ENCODE data around the gene LUZP1. TPM values are rescaled to one million over a fixed set of nuclear protein-coding genes. Genes with fewer than 3 reads are reported as not detected.
A peak's percentile ranks its signal among the peaks of the same experiment; 100 is the strongest.

Gene LUZP1
- total RNA-seq, 8 experiments from 2014 or later = 11.7 to 31.1 (median 17.7) TPM

- ATAC-seq (replicated peaks in 6 of 8) = no peak
- in situ Hi-C loops (cut with MboI; ENCODE audit: low pct_unique_long_range_greater_than_20kb in 2 of 9, low sequenced_read_pairs in 9 of 9, unreplicated experiment in 9 of 9) = loop anchor here in 8 of 9 experiments (10.0 to 25.0 kb wide), 6 partner anchors 91 to 523 kb away; partner anchors contain the start of genes C1QB (in 3 of the 8) and LACTBL1 (in 1 of the 8)
- Histone ChIP-seq H3K4me3 (no peak overlapping the region), H3K27ac (no peak overlapping the region), H3K4me1 (replicated peaks in 1 of 2) (no peaks in the 10 kb centered on the region)
- WGBS, 10 experiments = 0 to 100% (median 83%) methylated on average over 1 to 4 of the region's 4 CpGs; no CpG with 5 or more reads in 3 of the 10 experiments
Observed at GRCh38 chr1:23185381-23185780, 16.7 kb upstream of the LUZP1 start.

- in situ Hi-C loops (cut with MboI; ENCODE audit: low pct_unique_long_range_greater_than_20kb in 2 of 9, low sequenced_read_pairs in 9 of 9, unreplicated experiment in 9 of 9) = loop anchor here in 8 of 9 experiments (5.0 to 25.0 kb wide), 7 partner anchors 87 to 522 kb away; partner anchors contain the start of genes C1QB (in 3 of the 8) and LACTBL1 (in 1 of the 8)
- H3K4me3 ChIP-seq = no peak overlapping the region
- no peaks in the 10 kb centered on the region for H3K4me1 ChIP-seq (replicated peaks in 1 of 2)
- H3K27ac ChIP-seq = no peak overlapping the region
- peak; percentile 19 to 79 (median 38) for ATAC-seq (replicated peaks in 6 of 8)
- 0 to 32% (median 8%) methylated on average over 1 to 10 of the region's 10 CpGs for WGBS, 10 experiments
Observed at GRCh38 chr1:23184212-23184934, 15.7 kb upstream of the LUZP1 start.

DNA sequence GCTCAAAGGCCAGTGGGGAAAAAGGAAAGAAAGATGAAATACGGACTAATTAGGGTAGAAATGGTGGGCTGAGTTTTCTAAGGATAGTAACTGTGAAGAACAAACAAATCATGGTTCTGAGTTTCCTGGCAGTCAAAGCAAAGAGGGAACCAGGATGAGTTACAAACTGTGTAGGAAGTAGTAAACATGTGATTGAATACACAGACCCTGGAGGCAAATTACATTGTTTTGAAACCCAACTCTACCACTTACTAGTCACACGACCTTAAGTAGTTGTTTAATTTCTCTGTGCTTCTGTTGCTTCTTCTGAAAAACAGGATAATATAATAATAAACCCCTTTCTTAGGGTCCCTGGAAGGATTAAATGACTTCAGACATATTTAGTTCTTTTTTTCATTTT lies 11.2 kb upstream of the LUZP1 start:
- in situ Hi-C loops (cut with MboI; ENCODE audit: low pct_unique_long_range_greater_than_20kb in 2 of 9, low sequenced_read_pairs in 9 of 9, unreplicated experiment in 9 of 9) = loop anchor here in 8 of 9 experiments (5.0 to 25.0 kb wide), 7 partner anchors 83 to 518 kb away; partner anchors contain the start of genes C1QB (in 3 of the 8) and LACTBL1 (in 1 of the 8)
- 57 to 100% (median 86%) methylated on average over 1 to 2 of the region's 2 CpGs; no CpG with 5 or more reads in 1 of the 10 experiments for WGBS, 10 experiments
- Histone ChIP-seq H3K4me1 (replicated peaks in 1 of 2) (no peaks in the 10 kb centered on the region), H3K4me3 (no peak overlapping the region), H3K27ac (no peak overlapping the region)
- no peak for ATAC-seq (replicated peaks in 6 of 8)

- in situ Hi-C loops (cut with MboI; ENCODE audit: low pct_unique_long_range_greater_than_20kb in 2 of 9, low sequenced_read_pairs in 9 of 9, unreplicated experiment in 9 of 9) = loop anchor here in 5 of 9 experiments (25.0 kb wide), 3 partner anchors 92 to 517 kb away; partner anchors contain the start of gene C1QB (in 3 of the 5)
- Histone ChIP-seq H3K27ac (no peak overlapping the region), H3K4me3 (no peak overlapping the region), H3K4me1 (replicated peaks in 1 of 2) (no peaks in the 10 kb centered on the region)
- WGBS, 10 experiments = 48 to 91% (median 77%) methylated on average over 1 to 6 of the region's 6 CpGs; no CpG with 5 or more reads in 1 of the 10 experiments
- no peak for ATAC-seq (replicated peaks in 6 of 8)
Observed at GRCh38 chr1:23178950-23179349, 10.3 kb upstream of the LUZP1 start.

GRCh38 chr1:23178414-23178813 lies 9.8 kb upstream of the LUZP1 start:
- H3K27ac ChIP-seq = no peak overlapping the region
- no peak overlapping the region for H3K4me3 ChIP-seq
- ATAC-seq (replicated peaks in 6 of 8) = no peak
- 67 to 100% (median 93%) methylated on average over 1 to 6 of the region's 6 CpGs for WGBS, 10 experiments
- in situ Hi-C loops (cut with MboI; ENCODE audit: low pct_unique_long_range_greater_than_20kb in 2 of 9, low sequenced_read_pairs in 9 of 9, unreplicated experiment in 9 of 9) = loop anchor here in 5 of 9 experiments (25.0 kb wide), 3 partner anchors 91 to 516 kb away; partner anchors contain the start of gene C1QB (in 3 of the 5)
- no peaks in the 10 kb centered on the region for H3K4me1 ChIP-seq (replicated peaks in 1 of 2)

- WGBS, 10 experiments = 3 to 20% (median 6%) methylated on average over 2 to 38 of the region's 62 CpGs; no CpG with 5 or more reads in 1 of the 10 experiments
- in situ Hi-C loops (cut with MboI; ENCODE audit: low pct_unique_long_range_greater_than_20kb in 2 of 9, low sequenced_read_pairs in 9 of 9, unreplicated experiment in 9 of 9) = loop anchor here in 5 of 9 experiments (25.0 kb wide), 3 partner anchors 90 to 515 kb away; partner anchors contain the start of gene C1QB (in 3 of the 5)
- Histone ChIP-seq H3K27ac (peak overlapping the region; percentile 74 to 75), H3K4me1 (replicated peaks in 1 of 2) (no peaks in the 10 kb centered on the region), H3K4me3 (peak overlapping the region; percentile 28 to 40 (median 36))
- peak; percentile 93 to 98 (median 96) for ATAC-seq (replicated peaks in 6 of 8)
Observed at GRCh38 chr1:23177438-23178380, 9.1 kb upstream of the LUZP1 start.

GRCh38 chr1:23177031-23177430 lies 8.4 kb upstream of the LUZP1 start:
- no peak overlapping the region for H3K27ac ChIP-seq
- peak overlapping the region in 3 of 5 donors; percentile 31 to 40 (median 37) for H3K4me3 ChIP-seq
- 27 to 100% (median 73%) methylated on average over 2 to 9 of the region's 10 CpGs; no CpG with 5 or more reads in 4 of the 10 experiments for WGBS, 10 experiments
- in situ Hi-C loops (cut with MboI; ENCODE audit: low pct_unique_long_range_greater_than_20kb in 2 of 9, low sequenced_read_pairs in 9 of 9, unreplicated experiment in 9 of 9) = loop anchor here in 5 of 9 experiments (25.0 kb wide), 3 partner anchors 90 to 515 kb away; partner anchors contain the start of gene C1QB (in 3 of the 5)
- no peaks in the 10 kb centered on the region for H3K4me1 ChIP-seq (replicated peaks in 1 of 2)
- ATAC-seq (replicated peaks in 6 of 8) = no peak

GRCh38 chr1:23174426-23175110 lies 5.9 kb upstream of the LUZP1 start:
- no peak for ATAC-seq (replicated peaks in 6 of 8)
- in situ Hi-C loops (cut with MboI; ENCODE audit: low pct_unique_long_range_greater_than_20kb in 2 of 9, low sequenced_read_pairs in 9 of 9, unreplicated experiment in 9 of 9) = loop anchor here in 5 of 9 experiments (25.0 kb wide), 3 partner anchors 87 to 512 kb away; partner anchors contain the start of gene C1QB (in 3 of the 5)
- 9 to 70% (median 44%) methylated on average over 1 of the region's 1 CpG; no CpG with 5 or more reads in 1 of the 10 experiments for WGBS, 10 experiments
- Histone ChIP-seq H3K4me1 (replicated peaks in 1 of 2) (no peaks in the 10 kb centered on the region), H3K4me3 (no peak overlapping the region), H3K27ac (no peak overlapping the region)

DNA sequence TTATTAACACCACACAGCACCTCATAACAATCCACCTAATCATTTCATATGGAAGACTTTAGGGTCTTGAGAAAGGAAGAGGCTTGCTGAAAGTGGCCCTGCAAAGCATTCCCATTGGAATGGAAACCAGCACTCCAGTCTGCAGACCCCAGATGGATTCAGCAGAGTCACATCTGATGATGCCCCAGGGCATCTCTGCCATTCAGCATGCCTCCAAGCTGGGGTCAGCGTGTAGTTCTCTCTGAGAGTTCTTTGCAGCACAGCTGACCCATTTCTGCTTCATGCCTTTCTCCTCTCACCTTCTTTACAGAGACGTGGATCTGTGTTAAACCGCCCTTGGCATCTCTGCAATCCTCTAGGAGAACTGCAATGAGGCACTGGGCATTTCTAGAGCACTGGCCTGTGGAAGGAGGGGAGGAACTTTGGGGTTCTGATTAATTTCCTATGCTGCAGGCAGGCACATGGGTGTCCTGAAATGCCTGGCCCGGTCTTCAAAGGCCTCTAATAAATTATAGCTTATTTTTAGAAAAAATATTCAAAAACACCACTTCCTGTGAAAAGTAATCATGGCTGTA lies 2.6 kb upstream of the LUZP1 start:
- Histone ChIP-seq H3K27ac (no peak overlapping the region), H3K4me1 (replicated peaks in 1 of 2) (peaks cover 3 to 6% of the 10 kb centered on the region in 2 donors), H3K4me3 (no peak overlapping the region)
- 7 to 100% (median 69%) methylated on average over 1 to 4 of the region's 4 CpGs; no CpG with 5 or more reads in 2 of the 10 experiments for WGBS, 10 experiments
- peak in 1 of 8 experiments; percentile 4 for ATAC-seq (replicated peaks in 6 of 8)
- in situ Hi-C loops (cut with MboI; ENCODE audit: low pct_unique_long_range_greater_than_20kb in 2 of 9, low sequenced_read_pairs in 9 of 9, unreplicated experiment in 9 of 9) = no loop called here

GRCh38 chr1:23169727-23170335 lies 1.2 kb upstream of the LUZP1 start:
- in situ Hi-C loops (cut with MboI; ENCODE audit: low pct_unique_long_range_greater_than_20kb in 2 of 9, low sequenced_read_pairs in 9 of 9, unreplicated experiment in 9 of 9) = no loop called here
- ATAC-seq (replicated peaks in 6 of 8) = peak in 1 of 8 experiments; percentile 15
- Histone ChIP-seq H3K4me1 (replicated peaks in 1 of 2) (peaks cover 3 to 6% of the 10 kb centered on the region in 2 donors), H3K27ac (no peak overlapping the region), H3K4me3 (no peak overlapping the region)
- 0 to 80% (median 43%) methylated on average over 1 to 4 of the region's 5 CpGs; no CpG with 5 or more reads in 1 of the 10 experiments for WGBS, 10 experiments

DNA sequence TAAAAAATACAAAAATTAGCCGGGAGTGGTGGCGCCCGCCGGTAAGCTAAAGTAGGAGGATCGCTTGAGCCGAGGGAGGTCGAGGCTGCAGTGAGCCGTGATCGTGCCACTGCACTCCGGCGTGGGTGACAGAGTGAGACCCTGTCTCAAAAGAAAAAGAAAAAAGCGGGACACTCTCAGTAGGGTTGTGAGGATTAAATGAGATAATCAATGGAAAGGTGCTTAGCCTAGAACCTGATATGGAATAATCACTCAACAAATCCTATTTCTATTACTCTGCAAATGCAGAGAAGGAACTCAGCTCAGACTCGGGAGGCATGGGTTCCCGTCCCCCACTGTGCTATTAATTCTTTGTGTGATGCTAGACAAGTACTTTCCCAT lies 529 bp upstream of the LUZP1 start:
- Histone ChIP-seq H3K27ac (no peak overlapping the region), H3K4me1 (replicated peaks in 1 of 2) (peaks cover 3 to 6% of the 10 kb centered on the region in 2 donors), H3K4me3 (no peak overlapping the region)
- 30 to 100% (median 72%) methylated on average over 1 to 14 of the region's 14 CpGs; no CpG with 5 or more reads in 1 of the 10 experiments for WGBS, 10 experiments
- in situ Hi-C loops (cut with MboI; ENCODE audit: low pct_unique_long_range_greater_than_20kb in 2 of 9, low sequenced_read_pairs in 9 of 9, unreplicated experiment in 9 of 9) = no loop called here
- ATAC-seq (replicated peaks in 6 of 8) = no peak
